ENCODE results near the gene TBC1D2B.
"Not testable (repeated sequence)": the region's sequence is repeated elsewhere in the genome, so short reads cannot be mapped to it uniquely, and the experiment has no call there.

Gene TBC1D2B

DNA sequence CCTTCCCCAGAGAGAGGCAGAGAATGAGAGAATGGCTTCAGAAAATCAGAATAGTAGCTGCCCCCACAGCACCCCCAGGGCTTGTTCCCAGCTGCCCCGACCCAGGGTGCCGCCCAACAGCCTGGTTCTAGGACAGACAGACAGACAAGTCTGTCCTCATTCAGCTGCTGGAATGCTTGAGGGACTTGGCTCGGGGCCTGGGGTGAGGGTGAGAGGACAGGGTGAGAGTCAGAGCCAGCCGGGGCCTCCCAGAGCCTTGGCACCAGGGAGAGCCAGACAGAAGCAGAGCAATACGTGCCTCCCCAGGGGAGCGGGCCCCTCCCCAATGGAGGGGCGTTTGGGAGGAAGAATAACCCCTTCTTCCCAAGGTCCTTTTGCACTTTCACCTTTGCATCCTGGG, 105.6 kb downstream of the TBC1D2B start:
- DNase-seq: not testable (repeated sequence)

DNA sequence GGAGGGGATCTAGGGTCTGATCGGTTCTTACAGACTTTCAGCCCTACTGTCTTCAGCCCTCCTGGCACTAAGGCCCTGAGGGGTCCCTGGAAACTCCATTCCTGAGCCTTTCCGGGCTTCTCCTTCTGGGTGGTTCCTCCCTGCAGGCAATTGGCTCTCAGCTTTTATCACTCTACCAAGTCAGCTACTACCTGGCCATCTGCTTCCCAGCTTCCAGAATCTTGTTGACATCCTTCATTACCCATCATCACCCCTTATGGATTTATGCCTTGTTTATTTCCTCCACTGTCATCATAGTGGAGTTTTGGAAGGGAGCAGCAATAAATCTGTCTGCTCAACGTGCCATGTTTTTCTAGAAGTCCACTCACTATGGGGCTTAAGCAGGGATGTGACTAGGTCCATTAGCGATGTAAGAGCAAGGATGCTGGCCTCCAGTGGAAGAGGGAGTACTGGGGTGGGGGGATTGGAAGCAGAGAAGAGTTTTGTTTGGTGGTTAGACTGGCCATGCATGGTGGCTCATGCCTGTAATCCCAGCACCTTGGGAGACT, 106.6 kb downstream of the TBC1D2B start:
- DNase-seq: not testable (repeated sequence)

DNA sequence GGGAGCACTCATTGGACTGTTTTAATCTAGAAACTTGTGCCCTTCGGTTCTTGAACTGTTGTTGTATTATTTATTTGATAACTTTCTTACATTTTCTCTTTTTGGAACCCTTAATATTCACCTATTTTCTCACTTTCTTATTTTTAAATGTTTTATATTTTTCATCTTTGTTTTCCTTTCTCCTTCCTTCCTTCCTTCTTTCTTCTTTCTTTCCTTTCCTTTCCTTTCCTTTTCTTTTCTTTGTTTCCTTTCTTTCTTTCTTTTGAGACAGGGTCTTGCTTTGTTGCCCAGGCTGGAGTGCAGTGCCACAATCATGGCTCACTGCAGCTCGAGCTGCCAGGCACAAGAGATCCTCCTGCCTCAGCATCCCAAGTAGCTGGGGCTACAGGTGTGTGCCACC, 108.5 kb downstream of the TBC1D2B start:
- no peak for DNase-seq

DNA sequence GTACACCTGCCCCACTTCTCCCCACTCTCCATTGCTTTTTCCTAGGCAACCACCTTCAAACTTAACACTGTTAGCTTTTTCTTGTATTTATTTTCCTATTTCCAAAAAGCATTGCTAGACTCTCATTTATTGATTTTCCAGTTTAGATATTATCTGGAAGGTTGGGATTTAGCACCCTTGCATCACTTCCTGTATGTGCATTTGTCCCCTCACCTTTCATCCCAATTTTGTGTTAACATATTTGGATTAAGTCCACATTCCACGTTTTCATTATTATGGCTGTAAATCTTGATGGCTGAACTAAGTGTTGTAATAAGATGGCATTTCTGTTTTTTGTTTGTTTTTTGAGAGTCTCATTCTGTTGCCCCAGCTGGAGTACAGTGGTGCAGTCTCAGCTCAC, 109.7 kb downstream of the TBC1D2B start:
- no peak for DNase-seq

DNA sequence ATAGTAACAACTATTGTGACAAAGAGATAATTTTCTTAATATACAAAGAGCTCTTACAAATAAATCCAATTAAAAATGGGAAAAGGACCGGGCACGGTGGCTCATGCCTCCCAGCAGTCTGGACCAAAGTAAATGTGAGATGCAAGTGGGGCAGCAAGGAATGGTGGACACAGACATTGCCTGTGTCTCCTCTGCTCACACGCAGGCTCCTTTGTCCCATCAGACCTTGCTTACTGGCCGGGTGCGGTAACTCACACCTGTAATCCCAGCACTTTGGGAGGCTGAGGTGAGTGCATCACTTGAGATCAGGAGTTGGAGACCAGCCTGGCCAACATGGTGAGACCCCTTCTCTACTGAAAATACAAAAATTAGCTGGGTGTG, 110.3 kb downstream of the TBC1D2B start:
- not testable (repeated sequence) for DNase-seq

DNA sequence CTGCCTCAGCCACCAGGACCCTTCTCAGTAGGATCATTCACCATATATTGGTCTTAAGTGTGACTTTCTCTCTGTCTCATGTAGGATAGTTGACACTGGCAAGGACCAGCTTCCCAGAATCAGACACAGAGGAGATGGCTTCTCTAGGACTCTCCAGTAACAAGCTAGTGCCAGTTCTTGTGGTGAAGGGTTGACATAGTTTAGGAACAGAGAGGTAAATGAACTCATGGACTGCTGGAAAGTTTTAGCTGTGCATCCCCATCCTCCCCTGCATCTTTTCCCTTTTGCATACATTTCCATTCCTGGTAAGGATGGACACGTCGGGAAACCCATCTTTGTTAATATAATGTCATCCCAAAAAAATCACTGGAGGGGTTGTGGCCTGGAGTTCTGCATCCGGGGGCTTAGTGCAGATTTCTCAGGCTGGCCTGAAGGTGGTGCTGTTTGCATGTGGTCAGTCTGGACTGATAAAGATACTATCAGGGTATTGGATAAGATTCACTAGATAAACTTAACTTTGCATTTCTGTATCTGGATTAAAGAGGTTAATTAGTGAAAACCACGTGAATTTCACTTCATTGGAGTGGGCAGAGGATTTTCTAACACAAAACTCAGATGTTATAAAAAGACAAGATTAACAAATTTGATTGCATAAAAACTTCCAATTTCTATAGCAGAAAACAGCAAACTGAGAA, 110.8 kb downstream of the TBC1D2B start:
- peak; percentile 22 to 27 for DNase-seq

DNA sequence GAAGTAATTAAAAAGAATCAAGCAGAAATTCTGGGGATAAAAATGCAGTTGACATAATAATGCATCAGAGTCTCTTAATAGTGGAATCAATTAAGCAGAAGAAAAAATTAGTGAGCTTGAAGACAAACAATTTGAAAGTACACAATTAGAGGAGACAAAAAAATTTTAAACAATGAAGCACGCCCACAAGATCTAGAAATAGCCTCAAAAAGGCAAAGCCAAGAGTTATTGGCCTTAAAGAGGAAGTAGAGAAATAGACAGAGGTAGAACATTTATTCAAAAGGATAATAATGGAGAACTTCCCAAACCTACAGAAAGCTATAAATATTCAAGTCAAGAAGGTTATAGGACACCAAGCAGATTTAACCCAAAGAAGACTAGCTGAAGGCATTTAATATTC, 113.3 kb downstream of the TBC1D2B start:
- peak; percentile 12 to 30 for DNase-seq

DNA sequence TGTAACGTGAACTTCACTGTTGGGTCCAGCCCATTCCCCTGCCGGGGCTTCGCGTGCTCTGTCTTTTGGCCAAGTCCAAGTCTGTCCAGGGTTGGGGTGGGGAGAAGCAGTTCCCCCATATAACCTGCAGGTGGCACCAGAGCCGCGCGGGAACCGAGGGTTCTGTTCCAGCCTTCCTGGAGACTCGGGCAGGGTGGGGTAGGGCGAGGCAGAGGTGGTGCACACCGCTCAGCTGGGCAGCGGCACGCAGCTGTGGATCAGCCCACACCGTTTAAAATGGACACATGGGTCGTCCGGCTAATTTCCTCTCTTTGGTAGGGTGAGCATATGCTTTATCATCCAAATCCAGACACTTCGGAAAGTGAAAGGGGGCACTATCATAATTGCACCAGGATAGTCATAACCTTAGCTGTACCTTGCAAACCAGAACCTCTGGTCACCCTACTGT, 118.1 kb downstream of the TBC1D2B start:
- peak; percentile 32 to 41 for DNase-seq

DNA sequence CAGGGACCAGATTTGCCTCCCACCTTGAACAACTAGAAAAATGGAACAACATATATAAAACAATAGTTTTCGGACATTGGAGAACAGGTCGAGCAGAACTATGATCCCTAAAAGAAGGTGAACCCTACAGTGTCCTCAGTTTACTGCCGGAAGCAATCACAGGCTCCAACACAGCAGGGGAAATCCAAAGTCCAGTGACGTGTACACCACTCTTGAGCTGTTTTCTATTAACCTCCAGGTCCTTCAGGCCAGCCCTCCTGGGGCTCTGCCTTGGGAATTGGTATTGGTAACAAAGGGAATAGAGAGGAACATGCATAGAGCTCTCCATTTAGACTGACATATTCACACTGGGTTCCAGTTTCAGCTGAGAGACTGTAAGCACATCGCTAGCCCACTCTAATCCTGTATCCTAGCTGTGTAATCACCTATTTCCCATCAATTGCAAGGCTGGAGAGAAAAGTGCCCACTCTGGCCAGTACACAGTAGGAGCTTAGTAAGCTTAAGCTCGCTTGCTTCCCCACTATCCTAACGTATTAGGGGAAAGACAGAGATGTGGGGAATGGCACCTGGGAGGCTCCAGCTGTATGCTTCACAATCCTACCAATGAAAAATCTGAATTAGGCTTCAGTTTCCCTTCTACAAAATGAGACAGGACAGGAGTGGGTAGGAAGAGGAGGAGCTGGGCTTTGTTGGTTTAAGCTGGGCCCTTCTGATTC, 118.6 kb downstream of the TBC1D2B start:
- DNase-seq: not testable (repeated sequence)

DNA sequence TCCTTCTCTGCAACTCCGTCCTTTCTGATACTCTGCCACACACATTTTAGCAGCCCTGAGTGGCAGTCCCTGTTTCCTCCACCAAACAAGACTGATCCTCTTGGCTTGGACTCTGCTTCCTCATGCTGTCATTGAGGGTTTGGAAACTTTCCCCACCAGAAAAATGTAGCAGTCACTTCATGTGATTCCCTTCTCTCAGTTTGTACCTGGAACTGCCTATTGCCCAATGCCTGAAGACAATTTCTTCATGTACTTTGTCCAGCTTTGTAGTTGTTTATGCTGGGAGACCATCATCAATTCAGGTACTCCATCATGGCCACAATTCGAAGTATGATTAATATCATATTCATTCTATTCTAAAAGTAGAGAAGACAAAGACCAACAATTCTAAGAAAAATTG, 119.5 kb downstream of the TBC1D2B start:
- not testable (repeated sequence) for DNase-seq

DNA sequence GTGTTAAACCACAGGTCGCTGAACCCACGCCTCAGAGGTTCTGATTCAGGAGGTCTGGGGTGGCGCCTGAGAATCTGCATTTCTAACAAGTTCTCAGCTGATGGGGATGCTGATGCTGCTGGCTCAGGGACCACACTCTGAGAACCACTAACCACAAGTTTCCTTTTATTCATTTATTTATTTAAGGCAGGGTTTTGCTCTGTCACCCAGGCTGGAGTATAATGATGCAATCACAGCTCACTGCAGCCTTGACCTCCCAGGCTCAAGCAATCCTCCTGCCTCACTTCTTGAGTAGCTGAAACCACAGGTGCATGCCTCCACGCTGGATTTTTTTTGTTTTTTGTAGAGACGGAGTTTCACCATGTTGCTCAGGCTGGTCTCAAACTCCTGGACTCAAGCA, 123.6 kb downstream of the TBC1D2B start:
- DNase-seq: peak; percentile 30 to 33

DNA sequence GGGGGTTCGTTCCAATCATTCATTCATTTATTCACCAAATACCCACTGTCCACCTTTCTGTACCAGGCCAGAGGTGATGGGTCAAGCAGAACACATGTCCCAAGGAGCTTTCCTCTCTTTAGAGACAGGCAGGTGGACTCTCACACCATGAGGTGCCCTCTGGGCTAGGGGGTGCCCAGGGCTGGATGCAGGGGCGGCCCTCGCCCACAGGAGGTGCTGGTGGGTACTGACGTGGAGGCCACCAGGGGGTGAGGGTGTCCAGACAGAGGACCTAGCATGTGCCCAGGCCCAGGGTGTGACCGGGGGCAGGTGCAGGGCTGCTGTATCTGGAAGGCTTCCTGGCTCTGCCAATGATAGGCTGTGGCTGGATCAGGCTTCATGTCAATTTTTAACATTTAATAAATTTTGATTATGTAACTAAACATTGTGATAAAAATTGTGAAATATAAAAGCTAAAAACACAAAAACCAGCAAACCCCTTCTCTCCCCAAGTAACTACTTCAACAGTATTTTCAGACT, 124.5 kb downstream of the TBC1D2B start:
- DNase-seq: not testable (repeated sequence)

DNA sequence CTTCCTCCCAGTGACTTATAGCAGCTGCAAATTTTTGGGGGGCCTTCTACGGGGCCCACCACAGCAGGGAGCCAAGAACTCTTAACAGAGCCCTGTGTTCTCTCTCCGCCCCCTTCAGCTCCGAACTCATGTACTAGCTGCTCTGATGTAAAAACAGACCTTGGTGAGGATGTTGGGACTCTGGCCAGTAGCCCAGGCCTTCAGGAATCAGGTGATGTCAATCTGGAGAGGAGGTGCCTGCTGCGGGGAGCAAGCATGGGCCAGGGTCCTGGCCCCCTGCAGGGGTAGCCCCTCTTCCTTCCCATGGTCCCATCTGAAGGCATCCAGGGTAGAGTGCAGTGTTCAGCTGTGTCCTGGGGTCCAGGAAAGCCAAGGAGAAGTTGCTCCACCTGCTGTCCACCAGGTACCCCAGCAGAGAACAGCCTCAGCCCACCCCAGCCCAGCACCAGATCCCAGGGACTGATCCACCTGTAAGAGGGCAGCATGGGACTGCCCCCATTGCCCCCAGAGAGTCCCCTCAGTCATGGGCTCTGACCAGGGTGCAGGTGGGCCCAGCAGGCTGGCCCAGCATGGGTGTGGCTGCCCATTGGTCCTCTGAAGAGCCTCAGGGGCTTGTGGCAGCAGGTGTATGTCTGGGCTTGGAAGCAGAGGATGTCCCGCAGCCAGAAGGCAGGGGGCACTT, 126.3 kb downstream of the TBC1D2B start:
- not testable (repeated sequence) for DNase-seq

DNA sequence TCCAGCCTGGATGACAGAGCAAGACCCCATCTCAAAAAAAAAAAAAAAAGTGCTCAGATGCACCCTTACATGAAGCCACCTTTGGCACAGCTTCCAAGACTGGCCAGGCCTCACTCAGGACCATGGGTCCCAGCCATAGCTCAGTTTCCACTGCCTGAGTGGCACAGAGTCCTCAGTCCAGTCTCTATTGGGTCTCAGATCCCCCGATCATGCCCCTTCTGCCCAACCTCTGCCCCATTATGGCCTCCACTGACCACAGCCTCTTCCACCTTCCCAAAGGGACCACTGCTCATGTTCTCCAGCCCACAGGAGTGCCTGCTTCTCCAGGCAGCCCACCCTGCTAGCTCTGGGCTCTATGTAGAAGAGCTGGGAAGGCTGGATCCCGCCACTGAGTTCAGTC, 127.0 kb downstream of the TBC1D2B start:
- not testable (repeated sequence) for DNase-seq

DNA sequence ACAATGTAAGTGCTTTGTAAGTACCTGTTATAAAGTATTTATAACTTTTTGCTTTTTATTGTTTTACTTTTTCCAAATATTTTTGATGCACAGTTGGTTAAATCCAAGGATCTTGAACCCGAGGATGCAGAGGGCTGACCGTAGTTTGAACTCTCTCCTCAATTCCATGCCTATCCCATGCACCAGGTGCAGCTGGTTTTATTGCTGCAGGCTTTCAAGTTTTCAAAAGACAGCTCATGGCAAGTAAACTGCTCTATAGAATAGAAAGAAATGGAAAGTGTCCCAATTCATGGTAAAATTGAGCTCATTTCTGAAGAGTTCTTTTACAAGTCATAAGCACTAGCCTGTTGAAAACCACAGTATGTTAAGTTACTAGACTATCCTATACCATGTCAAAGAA, 131.9 kb downstream of the TBC1D2B start:
- no peak for DNase-seq
